DOHH2 (cell line): ENCODE results near the gene FAS.
A peak's percentile ranks its signal among the peaks of the same experiment; 100 is the strongest.

Experiments
- H3F3A ChIP-seq: fragments of 200-600 bp; sonication (generic), shearing (Covaris generic); 2 replicates; pipeline ENCODE4 v1.6.0; 2016; ENCODE audit warnings: antibody characterized with exemption, mild to moderate bottlenecking; ENCODE audit not compliant: control insufficient read depth, insufficient read depth
- H3K27ac ChIP-seq: fragments of 200-600 bp; sonication (generic); 2 replicates; pipeline ENCODE4 v1.5.1; 2014; ENCODE audit warnings: low read depth, mild to moderate bottlenecking, low read length, moderate library complexity
- H3K27me3 ChIP-seq: fragments of 200-600 bp; sonication (generic); 2 replicates; pipeline ENCODE4 v1.6.1; 2014; ENCODE audit warnings: mild to moderate bottlenecking, low read length, mixed read lengths; ENCODE audit not compliant: control insufficient read depth
- H3K36me3 ChIP-seq: fragments of 200-600 bp; sonication (generic); 2 replicates; pipeline ENCODE4 v1.6.1; 2014; ENCODE audit warnings: mild to moderate bottlenecking, low read length, moderate library complexity, mixed read lengths; ENCODE audit not compliant: control insufficient read depth
- H3K4me1 ChIP-seq: fragments of 200-600 bp; sonication (generic); 2 replicates; pipeline ENCODE4 v1.6.1; 2014; ENCODE audit warnings: mild to moderate bottlenecking, low read length, mixed read lengths; ENCODE audit not compliant: control insufficient read depth
- H3K4me2 ChIP-seq: fragments of 200-600 bp; sonication (generic); 2 replicates; pipeline ENCODE4 v1.6.0; 2014; ENCODE audit warnings: mild to moderate bottlenecking, low read length, moderate library complexity
- H3K4me3 ChIP-seq: fragments of 200-600 bp; sonication (generic); 2 replicates; pipeline ENCODE4 v1.5.1; 2014; ENCODE audit warnings: mild to moderate bottlenecking, low read length, mixed read lengths
- H3K79me2 ChIP-seq: fragments of 200-600 bp; sonication (generic); 2 replicates; pipeline ENCODE4 v1.6.1; 2014; ENCODE audit warnings: mild to moderate bottlenecking, low read length, mixed read lengths; ENCODE audit not compliant: control insufficient read depth
- H3K9me2 ChIP-seq: fragments of 200-600 bp; sonication (generic); replicated peaks from 2 replicates; pipeline ENCODE4 v1.6.1; 2014; ENCODE audit warnings: mild to moderate bottlenecking, low read length, mixed read lengths; ENCODE audit not compliant: control insufficient read depth
- H3K9me3 ChIP-seq: fragments of 200-600 bp; sonication (generic); 2 replicates; pipeline ENCODE4 v1.6.1; 2014; ENCODE audit warnings: antibody characterized with exemption, low read length, mixed read lengths; ENCODE audit not compliant: control insufficient read depth, insufficient read depth
- H4K20me1 ChIP-seq: fragments of 200-600 bp; sonication (generic); 2 replicates; pipeline ENCODE4 v1.6.0; 2014; ENCODE audit warnings: low read depth, mild to moderate bottlenecking, antibody characterized with exemption, low read length, moderate library complexity; ENCODE audit not compliant: control insufficient read depth, insufficient read depth
- CTCF ChIP-seq: fragments of 200-600 bp; sonication (generic); IDR thresholded peaks from one replicate; pipeline ENCODE4 v1.5.1; 2014; ENCODE audit warnings: antibody characterized with exemption, mild to moderate bottlenecking, low read depth, low read length; ENCODE audit not compliant: poor library complexity, severe bottlenecking
- EZH2phosphoT487 ChIP-seq: fragments of 200-600 bp; sonication (generic); IDR thresholded peaks from 2 replicates; pipeline ENCODE4 v1.6.1; 2017; ENCODE audit warnings: borderline replicate concordance, mild to moderate bottlenecking, antibody characterized with exemption, low read length, moderate library complexity, mixed read lengths

FAS gene

GRCh38 chr10:88989423-88989822 is 1.2 kb upstream of the FAS start:
- H4K20me1 ChIP-seq = no peaks in the 10 kb centered on the region
- no peak overlapping the region for H3K4me2 ChIP-seq
- TF ChIP-seq CTCF (no peak), EZH2phosphoT487 (no peak)
- H3K27ac ChIP-seq = no peak overlapping the region
- H3K4me1 ChIP-seq = peaks cover 36% of the 10 kb centered on the region
- H3K27me3 ChIP-seq = peaks cover 21% of the 10 kb centered on the region
- H3K36me3 ChIP-seq = no peaks in the 10 kb centered on the region
- H3K4me3 ChIP-seq = no peak overlapping the region
- H3F3A ChIP-seq = peaks cover 20% of the 10 kb centered on the region
- H3K9me2 ChIP-seq = no peaks in the 10 kb centered on the region
- no peaks in the 10 kb centered on the region for H3K79me2 ChIP-seq
- H3K9me3 ChIP-seq = peaks cover 16% of the 10 kb centered on the region; the same call in 1 of the 2 replicates

GRCh38 chr10:88989824-88990383 is 694 bp upstream of the FAS start:
- Histone ChIP-seq H3K4me3 (peak overlapping the region; percentile 84), H3K4me2 (peak overlapping the region; percentile 82), H3K36me3 (no peaks in the 10 kb centered on the region), H4K20me1 (no peaks in the 10 kb centered on the region), H3F3A (peaks cover 20% of the 10 kb centered on the region), H3K9me2 (no peaks in the 10 kb centered on the region), H3K27ac (peak overlapping the region; percentile 3; the same call in 1 of the 2 replicates), H3K4me1 (peaks cover 36% of the 10 kb centered on the region), H3K27me3 (peaks cover 21% of the 10 kb centered on the region), H3K79me2 (no peaks in the 10 kb centered on the region), H3K9me3 (peaks cover 16% of the 10 kb centered on the region; the same call in 1 of the 2 replicates)
- TF ChIP-seq CTCF (no peak), EZH2phosphoT487 (no peak)

GRCh38 chr10:88991161-88991898 is 732 bp downstream of the FAS start:
- Histone ChIP-seq H3K36me3 (no peaks in the 10 kb centered on the region), H3K9me3 (peaks cover 13% of the 10 kb centered on the region; the same call in 1 of the 2 replicates), H3K79me2 (no peaks in the 10 kb centered on the region), H3K4me1 (peaks cover 45% of the 10 kb centered on the region), H3K4me2 (peak overlapping the region; percentile 82), H3K27ac (0 out of 2 replicates have a peak overlapping the region, but pooled peaks have one; percentile 2), H3K9me2 (no peaks in the 10 kb centered on the region), H3K4me3 (peak overlapping the region; percentile 84), H3K27me3 (peaks cover 21% of the 10 kb centered on the region), H4K20me1 (no peaks in the 10 kb centered on the region), H3F3A (peaks cover 16% of the 10 kb centered on the region)
- TF ChIP-seq CTCF (no peak), EZH2phosphoT487 (no peak; the same call in 1 of the 2 replicates)
